Measurements from ENCODE around the gene C2CD2. TPM values are rescaled to one million over a fixed set of nuclear protein-coding genes. Genes with fewer than 3 reads are reported as not detected.

Gene C2CD2
- total and polyA plus RNA-seq, 2 experiments from 2014 or later, result 4.5 to 16.2 TPM

DNA sequence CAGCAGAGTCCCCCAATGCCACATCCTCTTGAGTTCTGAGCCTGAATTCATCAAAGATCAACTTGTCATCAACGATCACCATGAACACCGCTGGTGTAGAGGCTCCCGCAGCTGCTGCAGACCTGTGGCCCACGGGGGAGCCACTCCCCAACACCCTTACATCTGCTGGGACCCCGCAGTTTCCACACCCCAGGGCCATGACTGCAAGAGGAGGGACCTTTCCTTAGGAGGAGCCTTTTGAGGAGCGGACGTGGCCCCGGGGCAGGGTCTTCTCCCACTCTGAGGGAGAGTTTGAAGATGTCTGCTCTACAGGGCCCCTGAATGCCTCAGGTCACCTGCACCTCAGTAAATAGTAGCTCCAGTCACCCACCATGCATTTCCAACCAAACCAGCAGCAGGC, 77.4 kb downstream of the C2CD2 start (continued):
- no peak for TF ChIP-seq CREB1 (CRISPR knock-in tag; IDR thresholded peaks at IDR 0.05; ENCODE audit: low read depth)
- TF ChIP-seq, protein P1, sequence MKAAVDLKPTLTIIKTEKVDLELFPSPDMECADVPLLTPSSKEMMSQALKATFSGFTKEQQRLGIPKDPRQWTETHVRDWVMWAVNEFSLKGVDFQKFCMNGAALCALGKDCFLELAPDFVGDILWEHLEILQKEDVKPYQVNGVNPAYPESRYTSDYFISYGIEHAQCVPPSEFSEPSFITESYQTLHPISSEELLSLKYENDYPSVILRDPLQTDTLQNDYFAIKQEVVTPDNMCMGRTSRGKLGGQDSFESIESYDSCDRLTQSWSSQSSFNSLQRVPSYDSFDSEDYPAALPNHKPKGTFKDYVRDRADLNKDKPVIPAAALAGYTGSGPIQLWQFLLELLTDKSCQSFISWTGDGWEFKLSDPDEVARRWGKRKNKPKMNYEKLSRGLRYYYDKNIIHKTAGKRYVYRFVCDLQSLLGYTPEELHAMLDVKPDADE (IDR thresholded peaks at IDR 0.05), result no peak
- TF ChIP-seq ZNF114 (CRISPR knock-in tag; IDR thresholded peaks at IDR 0.05), result no peak
- TF ChIP-seq, protein P2, sequence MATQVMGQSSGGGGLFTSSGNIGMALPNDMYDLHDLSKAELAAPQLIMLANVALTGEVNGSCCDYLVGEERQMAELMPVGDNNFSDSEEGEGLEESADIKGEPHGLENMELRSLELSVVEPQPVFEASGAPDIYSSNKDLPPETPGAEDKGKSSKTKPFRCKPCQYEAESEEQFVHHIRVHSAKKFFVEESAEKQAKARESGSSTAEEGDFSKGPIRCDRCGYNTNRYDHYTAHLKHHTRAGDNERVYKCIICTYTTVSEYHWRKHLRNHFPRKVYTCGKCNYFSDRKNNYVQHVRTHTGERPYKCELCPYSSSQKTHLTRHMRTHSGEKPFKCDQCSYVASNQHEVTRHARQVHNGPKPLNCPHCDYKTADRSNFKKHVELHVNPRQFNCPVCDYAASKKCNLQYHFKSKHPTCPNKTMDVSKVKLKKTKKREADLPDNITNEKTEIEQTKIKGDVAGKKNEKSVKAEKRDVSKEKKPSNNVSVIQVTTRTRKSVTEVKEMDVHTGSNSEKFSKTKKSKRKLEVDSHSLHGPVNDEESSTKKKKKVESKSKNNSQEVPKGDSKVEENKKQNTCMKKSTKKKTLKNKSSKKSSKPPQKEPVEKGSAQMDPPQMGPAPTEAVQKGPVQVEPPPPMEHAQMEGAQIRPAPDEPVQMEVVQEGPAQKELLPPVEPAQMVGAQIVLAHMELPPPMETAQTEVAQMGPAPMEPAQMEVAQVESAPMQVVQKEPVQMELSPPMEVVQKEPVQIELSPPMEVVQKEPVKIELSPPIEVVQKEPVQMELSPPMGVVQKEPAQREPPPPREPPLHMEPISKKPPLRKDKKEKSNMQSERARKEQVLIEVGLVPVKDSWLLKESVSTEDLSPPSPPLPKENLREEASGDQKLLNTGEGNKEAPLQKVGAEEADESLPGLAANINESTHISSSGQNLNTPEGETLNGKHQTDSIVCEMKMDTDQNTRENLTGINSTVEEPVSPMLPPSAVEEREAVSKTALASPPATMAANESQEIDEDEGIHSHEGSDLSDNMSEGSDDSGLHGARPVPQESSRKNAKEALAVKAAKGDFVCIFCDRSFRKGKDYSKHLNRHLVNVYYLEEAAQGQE (IDR thresholded peaks at IDR 0.05; ENCODE audit: unreplicated experiment), result no peak
- TF ChIP-seq EZH2 (IDR thresholded peaks at IDR 0.05; ENCODE audit: low read depth, unreplicated experiment), result no peak
- no peak for TF ChIP-seq JUNB (IDR thresholded peaks at IDR 0.05; ENCODE audit: unreplicated experiment)
- no peak for TF ChIP-seq ZNF331 (CRISPR knock-in tag; IDR thresholded peaks at IDR 0.05; ENCODE audit: low read depth)
- TF ChIP-seq EZH2phosphoT487 (IDR thresholded peaks at IDR 0.05; ENCODE audit: unreplicated experiment), result no peak

DNA sequence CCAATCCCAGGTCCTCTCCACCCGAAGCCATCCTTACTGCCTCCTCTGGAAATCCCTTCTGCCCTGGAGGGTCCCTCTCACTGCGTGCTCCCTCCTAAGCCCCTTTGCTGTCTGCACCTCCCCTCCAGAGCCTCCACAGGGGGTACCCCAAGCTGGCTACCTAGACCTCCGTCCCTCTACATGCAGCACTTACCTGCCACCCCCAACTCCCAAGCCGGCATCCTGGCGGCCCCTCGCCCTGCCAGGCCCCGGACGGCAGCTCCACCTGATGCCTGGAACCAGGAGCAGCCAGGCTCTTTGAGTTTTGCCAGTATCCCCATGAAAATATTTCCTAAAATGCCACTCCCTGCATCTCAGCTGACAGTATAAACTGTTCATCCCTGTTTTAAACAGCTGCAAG, 78.7 kb downstream of the C2CD2 start:
- DNase-seq (ENCODE audit: low spot score) (no peak), ATAC-seq (no peak)
- Histone ChIP-seq H3K9me2 (ENCODE audit: insufficient read depth) (no peaks in the 10 kb centered on the region), H3K36me3 (ENCODE audit: insufficient read depth) (no peaks in the 10 kb centered on the region), H3K27me3 (ENCODE audit: insufficient read depth) (no peaks in the 10 kb centered on the region), H3K4me3 (no peak overlapping the region), H2AFZ (no peak overlapping the region), H3K4me1 (ENCODE audit: insufficient read depth) (peaks cover 7% of the 10 kb centered on the region), H3F3A (replicated peaks; ENCODE audit: low read depth) (no peaks in the 10 kb centered on the region), H3K4me2 (no peak overlapping the region), H3K27ac (ENCODE audit: low read depth) (no peak overlapping the region), H3K79me2 (replicated peaks; ENCODE audit: insufficient read depth) (peaks cover 45% of the 10 kb centered on the region), H4K20me1 (replicated peaks; ENCODE audit: insufficient read depth) (peaks cover 8% of the 10 kb centered on the region)
- Mint-ChIP-seq H3K27me3 (ENCODE audit: insufficient read depth, low read depth, poor library complexity) (peaks cover 3% of the 10 kb centered on the region), H3K4me3 (no peak overlapping the region), H3K9me3 (no peaks in the 10 kb centered on the region), H3K36me3 (ENCODE audit: low read depth) (peaks cover 3% of the 10 kb centered on the region; the same call in 2 of the 3 replicates), H3K4me1 (peaks cover 23% of the 10 kb centered on the region), H3K27ac (no peak overlapping the region)
- TF ChIP-seq EZH2phosphoT487 (IDR thresholded peaks at IDR 0.05; ENCODE audit: unreplicated experiment) (no peak), NANOG (IDR thresholded peaks at IDR 0.05; ENCODE audit: borderline replicate concordance) (no peak), ZNF114 (CRISPR knock-in tag; IDR thresholded peaks at IDR 0.05) (no peak), POLR2AphosphoS5 (IDR thresholded peaks at IDR 0.05; ENCODE audit: low read depth) (no peak), ZNF331 (CRISPR knock-in tag; IDR thresholded peaks at IDR 0.05; ENCODE audit: low read depth) (no peak)
- TF ChIP-seq, protein P2 (IDR thresholded peaks at IDR 0.05; ENCODE audit: unreplicated experiment), result no peak
- TF ChIP-seq, protein P3, sequence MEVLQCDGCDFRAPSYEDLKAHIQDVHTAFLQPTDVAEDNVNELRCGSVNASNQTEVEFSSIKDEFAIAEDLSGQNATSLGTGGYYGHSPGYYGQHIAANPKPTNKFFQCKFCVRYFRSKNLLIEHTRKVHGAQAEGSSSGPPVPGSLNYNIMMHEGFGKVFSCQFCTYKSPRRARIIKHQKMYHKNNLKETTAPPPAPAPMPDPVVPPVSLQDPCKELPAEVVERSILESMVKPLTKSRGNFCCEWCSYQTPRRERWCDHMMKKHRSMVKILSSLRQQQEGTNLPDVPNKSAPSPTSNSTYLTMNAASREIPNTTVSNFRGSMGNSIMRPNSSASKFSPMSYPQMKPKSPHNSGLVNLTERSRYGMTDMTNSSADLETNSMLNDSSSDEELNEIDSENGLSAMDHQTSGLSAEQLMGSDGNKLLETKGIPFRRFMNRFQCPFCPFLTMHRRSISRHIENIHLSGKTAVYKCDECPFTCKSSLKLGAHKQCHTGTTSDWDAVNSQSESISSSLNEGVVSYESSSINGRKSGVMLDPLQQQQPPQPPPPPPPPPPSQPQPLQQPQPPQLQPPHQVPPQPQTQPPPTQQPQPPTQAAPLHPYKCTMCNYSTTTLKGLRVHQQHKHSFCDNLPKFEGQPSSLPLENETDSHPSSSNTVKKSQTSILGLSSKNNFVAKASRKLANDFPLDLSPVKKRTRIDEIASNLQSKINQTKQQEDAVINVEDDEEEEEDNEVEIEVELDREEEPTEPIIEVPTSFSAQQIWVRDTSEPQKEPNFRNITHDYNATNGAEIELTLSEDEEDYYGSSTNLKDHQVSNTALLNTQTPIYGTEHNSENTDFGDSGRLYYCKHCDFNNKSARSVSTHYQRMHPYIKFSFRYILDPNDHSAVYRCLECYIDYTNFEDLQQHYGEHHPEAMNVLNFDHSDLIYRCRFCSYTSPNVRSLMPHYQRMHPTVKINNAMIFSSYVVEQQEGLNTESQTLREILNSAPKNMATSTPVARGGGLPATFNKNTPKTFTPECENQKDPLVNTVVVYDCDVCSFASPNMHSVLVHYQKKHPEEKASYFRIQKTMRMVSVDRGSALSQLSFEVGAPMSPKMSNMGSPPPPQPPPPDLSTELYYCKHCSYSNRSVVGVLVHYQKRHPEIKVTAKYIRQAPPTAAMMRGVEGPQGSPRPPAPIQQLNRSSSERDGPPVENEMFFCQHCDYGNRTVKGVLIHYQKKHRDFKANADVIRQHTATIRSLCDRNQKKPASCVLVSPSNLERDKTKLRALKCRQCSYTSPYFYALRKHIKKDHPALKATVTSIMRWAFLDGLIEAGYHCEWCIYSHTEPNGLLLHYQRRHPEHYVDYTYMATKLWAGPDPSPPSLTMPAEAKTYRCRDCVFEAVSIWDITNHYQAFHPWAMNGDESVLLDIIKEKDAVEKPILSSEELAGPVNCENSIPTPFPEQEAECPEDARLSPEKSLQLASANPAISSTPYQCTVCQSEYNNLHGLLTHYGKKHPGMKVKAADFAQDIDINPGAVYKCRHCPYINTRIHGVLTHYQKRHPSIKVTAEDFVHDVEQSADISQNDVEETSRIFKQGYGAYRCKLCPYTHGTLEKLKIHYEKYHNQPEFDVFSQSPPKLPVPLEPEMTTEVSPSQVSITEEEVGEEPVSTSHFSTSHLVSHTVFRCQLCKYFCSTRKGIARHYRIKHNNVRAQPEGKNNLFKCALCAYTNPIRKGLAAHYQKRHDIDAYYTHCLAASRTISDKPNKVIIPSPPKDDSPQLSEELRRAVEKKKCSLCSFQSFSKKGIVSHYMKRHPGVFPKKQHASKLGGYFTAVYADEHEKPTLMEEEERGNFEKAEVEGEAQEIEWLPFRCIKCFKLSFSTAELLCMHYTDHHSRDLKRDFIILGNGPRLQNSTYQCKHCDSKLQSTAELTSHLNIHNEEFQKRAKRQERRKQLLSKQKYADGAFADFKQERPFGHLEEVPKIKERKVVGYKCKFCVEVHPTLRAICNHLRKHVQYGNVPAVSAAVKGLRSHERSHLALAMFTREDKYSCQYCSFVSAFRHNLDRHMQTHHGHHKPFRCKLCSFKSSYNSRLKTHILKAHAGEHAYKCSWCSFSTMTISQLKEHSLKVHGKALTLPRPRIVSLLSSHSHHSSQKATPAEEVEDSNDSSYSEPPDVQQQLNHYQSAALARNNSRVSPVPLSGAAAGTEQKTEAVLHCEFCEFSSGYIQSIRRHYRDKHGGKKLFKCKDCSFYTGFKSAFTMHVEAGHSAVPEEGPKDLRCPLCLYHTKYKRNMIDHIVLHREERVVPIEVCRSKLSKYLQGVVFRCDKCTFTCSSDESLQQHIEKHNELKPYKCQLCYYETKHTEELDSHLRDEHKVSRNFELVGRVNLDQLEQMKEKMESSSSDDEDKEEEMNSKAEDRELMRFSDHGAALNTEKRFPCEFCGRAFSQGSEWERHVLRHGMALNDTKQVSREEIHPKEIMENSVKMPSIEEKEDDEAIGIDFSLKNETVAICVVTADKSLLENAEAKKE (CRISPR knock-in tag; IDR thresholded peaks at IDR 0.05), result no peak
